ENCODE data around the gene CTIF. TPM values are rescaled to one million over a fixed set of nuclear protein-coding genes. Genes with fewer than 3 reads are reported as not detected.

CTIF gene
- total RNA-seq, 1 experiment from 2014 or later: 26.5 TPM

DNA sequence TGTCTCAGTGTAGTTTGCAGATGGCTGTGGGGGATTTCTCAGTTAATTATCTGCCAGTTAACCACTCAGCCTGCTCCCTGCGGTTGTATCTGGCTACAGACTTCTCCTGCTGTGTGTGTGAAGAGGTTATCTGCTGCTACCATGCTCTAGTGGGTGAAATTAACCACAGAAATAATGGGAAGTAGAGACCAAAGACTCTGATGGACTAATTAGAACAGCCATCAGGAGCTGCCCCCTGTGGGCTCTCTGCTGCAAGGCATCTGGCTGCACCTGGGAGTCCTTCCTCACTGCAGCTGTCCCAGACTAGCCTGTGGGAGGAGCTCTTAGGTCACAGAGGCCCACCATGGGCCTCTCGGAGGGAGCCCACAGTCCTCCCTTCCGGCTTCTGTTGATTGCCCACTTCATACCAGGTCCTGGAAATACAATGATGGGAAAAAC lies 66.6 kb downstream of the CTIF start:
- H3K4me1 ChIP-seq (ENCODE audit: control insufficient read depth, insufficient read depth, low read length): no peaks in the 10 kb centered on the region
- ChIA-PET POLR2A (no interaction called here), CTCF (no interaction called here)
- in situ Hi-C loops (cut with HindIII; ENCODE audit: low pct_unique_long_range_greater_than_20kb, low sequenced_read_pairs): no loop called here
- no TSS peak for BruUV-seq (replicated peaks)
- DNase-seq (ENCODE audit: low read depth, low spot score): no peak
- H3K36me3 ChIP-seq (ENCODE audit: control insufficient read depth, insufficient read depth, low read length): no peaks in the 10 kb centered on the region
- no peak overlapping the region for H3K4me3 ChIP-seq (ENCODE audit: low read depth in 2 of 2, low read length in 2 of 2)
- H3K9me3 ChIP-seq (ENCODE audit: control insufficient read depth, insufficient read depth, low read depth, low read length): no peaks in the 10 kb centered on the region
- intact Hi-C loops (cut with micrococcal nuclease; ENCODE audit: unreplicated experiment): no loop called here
- no peaks in the 10 kb centered on the region for H3K27me3 ChIP-seq (ENCODE audit: control insufficient read depth, insufficient read depth, low read length)
- TF ChIP-seq POLR2AphosphoS5 (IDR thresholded peaks at IDR 0.05; ENCODE audit: low read depth, low read length): no peak
- TF ChIP-seq TCF7L2 (IDR thresholded peaks at IDR 0.05; ENCODE audit: low read depth, low read length): no peak
- TF ChIP-seq SIN3A (IDR thresholded peaks at IDR 0.05; ENCODE audit: borderline replicate concordance, insufficient read depth, low read depth, low read length): no peak
- TF ChIP-seq, protein P1, sequence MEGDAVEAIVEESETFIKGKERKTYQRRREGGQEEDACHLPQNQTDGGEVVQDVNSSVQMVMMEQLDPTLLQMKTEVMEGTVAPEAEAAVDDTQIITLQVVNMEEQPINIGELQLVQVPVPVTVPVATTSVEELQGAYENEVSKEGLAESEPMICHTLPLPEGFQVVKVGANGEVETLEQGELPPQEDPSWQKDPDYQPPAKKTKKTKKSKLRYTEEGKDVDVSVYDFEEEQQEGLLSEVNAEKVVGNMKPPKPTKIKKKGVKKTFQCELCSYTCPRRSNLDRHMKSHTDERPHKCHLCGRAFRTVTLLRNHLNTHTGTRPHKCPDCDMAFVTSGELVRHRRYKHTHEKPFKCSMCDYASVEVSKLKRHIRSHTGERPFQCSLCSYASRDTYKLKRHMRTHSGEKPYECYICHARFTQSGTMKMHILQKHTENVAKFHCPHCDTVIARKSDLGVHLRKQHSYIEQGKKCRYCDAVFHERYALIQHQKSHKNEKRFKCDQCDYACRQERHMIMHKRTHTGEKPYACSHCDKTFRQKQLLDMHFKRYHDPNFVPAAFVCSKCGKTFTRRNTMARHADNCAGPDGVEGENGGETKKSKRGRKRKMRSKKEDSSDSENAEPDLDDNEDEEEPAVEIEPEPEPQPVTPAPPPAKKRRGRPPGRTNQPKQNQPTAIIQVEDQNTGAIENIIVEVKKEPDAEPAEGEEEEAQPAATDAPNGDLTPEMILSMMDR (IDR thresholded peaks at IDR 0.05): no peak
- TF ChIP-seq, protein P2, sequence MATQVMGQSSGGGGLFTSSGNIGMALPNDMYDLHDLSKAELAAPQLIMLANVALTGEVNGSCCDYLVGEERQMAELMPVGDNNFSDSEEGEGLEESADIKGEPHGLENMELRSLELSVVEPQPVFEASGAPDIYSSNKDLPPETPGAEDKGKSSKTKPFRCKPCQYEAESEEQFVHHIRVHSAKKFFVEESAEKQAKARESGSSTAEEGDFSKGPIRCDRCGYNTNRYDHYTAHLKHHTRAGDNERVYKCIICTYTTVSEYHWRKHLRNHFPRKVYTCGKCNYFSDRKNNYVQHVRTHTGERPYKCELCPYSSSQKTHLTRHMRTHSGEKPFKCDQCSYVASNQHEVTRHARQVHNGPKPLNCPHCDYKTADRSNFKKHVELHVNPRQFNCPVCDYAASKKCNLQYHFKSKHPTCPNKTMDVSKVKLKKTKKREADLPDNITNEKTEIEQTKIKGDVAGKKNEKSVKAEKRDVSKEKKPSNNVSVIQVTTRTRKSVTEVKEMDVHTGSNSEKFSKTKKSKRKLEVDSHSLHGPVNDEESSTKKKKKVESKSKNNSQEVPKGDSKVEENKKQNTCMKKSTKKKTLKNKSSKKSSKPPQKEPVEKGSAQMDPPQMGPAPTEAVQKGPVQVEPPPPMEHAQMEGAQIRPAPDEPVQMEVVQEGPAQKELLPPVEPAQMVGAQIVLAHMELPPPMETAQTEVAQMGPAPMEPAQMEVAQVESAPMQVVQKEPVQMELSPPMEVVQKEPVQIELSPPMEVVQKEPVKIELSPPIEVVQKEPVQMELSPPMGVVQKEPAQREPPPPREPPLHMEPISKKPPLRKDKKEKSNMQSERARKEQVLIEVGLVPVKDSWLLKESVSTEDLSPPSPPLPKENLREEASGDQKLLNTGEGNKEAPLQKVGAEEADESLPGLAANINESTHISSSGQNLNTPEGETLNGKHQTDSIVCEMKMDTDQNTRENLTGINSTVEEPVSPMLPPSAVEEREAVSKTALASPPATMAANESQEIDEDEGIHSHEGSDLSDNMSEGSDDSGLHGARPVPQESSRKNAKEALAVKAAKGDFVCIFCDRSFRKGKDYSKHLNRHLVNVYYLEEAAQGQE (IDR thresholded peaks at IDR 0.05; ENCODE audit: insufficient read depth in 1 of 2, low read depth in 2 of 2, low read length in 1 of 2): no peak
- ATAC-seq: peak; percentile 68; the same call in 1 of the 2 replicates
- H3K27ac ChIP-seq (ENCODE audit: low read length): no peak overlapping the region

DNA sequence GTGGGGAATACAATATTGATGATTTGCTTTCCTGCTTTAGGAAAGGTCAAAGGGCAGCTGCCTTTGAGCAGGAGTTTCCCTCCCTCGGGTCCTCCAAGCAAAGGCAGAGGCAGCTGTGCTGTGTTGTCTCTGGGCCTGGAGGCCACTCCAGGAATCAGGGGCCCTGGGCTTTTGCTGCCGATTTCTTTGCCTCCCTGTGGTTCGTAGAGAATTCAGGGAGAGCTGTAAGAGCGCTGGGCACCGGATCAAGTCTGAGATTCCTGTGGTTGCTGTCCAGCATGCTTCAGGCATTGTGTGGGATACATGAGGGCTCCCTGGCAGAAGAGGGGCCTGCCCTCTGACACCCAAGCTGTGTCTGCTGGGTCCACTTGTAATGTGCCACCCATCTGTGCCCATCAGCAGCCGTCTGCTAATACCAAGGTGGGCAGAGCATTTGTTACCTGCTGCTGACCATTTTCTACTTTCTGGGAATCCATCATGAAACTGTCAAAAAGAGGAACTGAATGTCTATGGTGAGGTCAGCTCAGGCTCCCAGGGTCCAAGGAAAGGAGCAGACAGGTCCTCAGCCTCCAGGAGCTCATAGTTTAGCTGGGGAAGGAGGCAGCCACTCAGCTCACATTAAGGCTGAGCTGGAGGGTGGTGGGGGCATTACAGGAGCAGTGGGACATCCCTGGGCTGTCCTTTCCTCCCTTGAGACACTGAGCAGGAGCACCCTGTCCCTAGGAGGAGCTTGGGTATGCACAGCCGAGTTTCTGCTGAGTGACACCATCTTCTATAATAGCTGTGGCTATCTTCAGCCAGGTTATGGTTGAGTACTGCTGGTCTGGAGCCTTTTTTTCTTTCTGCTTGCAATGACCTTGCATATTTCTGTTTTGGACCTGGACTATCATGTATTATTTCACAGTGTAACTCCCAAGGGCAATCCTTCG lies 68.5 kb downstream of the CTIF start:
- Histone ChIP-seq H3K4me3 (ENCODE audit: low read depth in 2 of 2, low read length in 2 of 2) (no peak overlapping the region), H3K27me3 (ENCODE audit: control insufficient read depth, insufficient read depth, low read length) (no peaks in the 10 kb centered on the region), H3K27ac (ENCODE audit: low read length) (no peak overlapping the region), H3K4me1 (ENCODE audit: control insufficient read depth, insufficient read depth, low read length) (no peaks in the 10 kb centered on the region), H3K36me3 (ENCODE audit: control insufficient read depth, insufficient read depth, low read length) (no peaks in the 10 kb centered on the region), H3K9me3 (ENCODE audit: control insufficient read depth, insufficient read depth, low read depth, low read length) (no peaks in the 10 kb centered on the region)
- in situ Hi-C loops (cut with HindIII; ENCODE audit: low pct_unique_long_range_greater_than_20kb, low sequenced_read_pairs) (no loop called here), intact Hi-C loops (cut with micrococcal nuclease; ENCODE audit: unreplicated experiment) (no loop called here)
- CTCF ChIA-PET: interaction anchor here (0.9 kb wide), 1 partner anchor 15 kb away, joined by 4 read pairs; no protein-coding TSS in a partner anchor
- TF ChIP-seq, protein P2 (IDR thresholded peaks at IDR 0.05; ENCODE audit: insufficient read depth in 1 of 2, low read depth in 2 of 2, low read length in 1 of 2): peak; percentile 68 to 80
- TF ChIP-seq, protein P1 (IDR thresholded peaks at IDR 0.05): no peak
- no peak for TF ChIP-seq TCF7L2 (IDR thresholded peaks at IDR 0.05; ENCODE audit: low read depth, low read length)
- TF ChIP-seq SIN3A (IDR thresholded peaks at IDR 0.05; ENCODE audit: borderline replicate concordance, insufficient read depth, low read depth, low read length): no peak
- no peak for TF ChIP-seq POLR2AphosphoS5 (IDR thresholded peaks at IDR 0.05; ENCODE audit: low read depth, low read length)
- no peak for ATAC-seq
- BruUV-seq (replicated peaks): no TSS peak
- POLR2A ChIA-PET: no interaction called here
- no peak for DNase-seq (ENCODE audit: low read depth, low spot score)
